ENCODE results near the gene SCAMP2. TPM values are rescaled to one million over a fixed set of nuclear protein-coding genes. Genes with fewer than 3 reads are reported as not detected.

The SCAMP2 gene
- total and polyA plus RNA-seq, 10 of the 15 experiments (the other 5 are each of a cell fraction or from before 2014, with no cell fraction given) = 10.9 to 158 (median 99.6) TPM

GRCh38 chr15:74889883-74890664, 16.9 kb upstream of the SCAMP2 start, which contains the start of gene MPI (continued):
- TF ChIP-seq E4F1 (IDR thresholded peaks at IDR 0.05; ENCODE audit: borderline replicate concordance, partially characterized antibody) = no peak

GRCh38 chr15:74889390-74889882, 16.3 kb upstream of the SCAMP2 start:
- intact Hi-C loops (cut with micrococcal nuclease; ENCODE audit: unreplicated experiment) (no loop called here), in situ Hi-C loops (cut with MboI) (no loop called here)
- DNase-seq (ENCODE audit: low read depth, low spot score) = no peak
- peaks cover 0 to 6% of the 10 kb centered on the region in 2 experiments; a peak in 2 of 4 replicates for H3K36me3 ChIP-seq (ENCODE audit: control insufficient read depth in 2 of 2, insufficient read depth in 2 of 2, low read length in 1 of 2)
- no peak for ATAC-seq
- ChIA-PET RAD21 (ENCODE audit: unreplicated experiment) (interaction anchor here (1.0 to 1.2 kb wide), 3 partner anchors 10 to 118 kb away, joined by 3 to 5 read pairs (median 3); no protein-coding TSS in a partner anchor), SMC1A (ENCODE audit: uncharacterized antibody, unreplicated experiment) (interaction anchor here (0.9 to 1.9 kb wide), 7 partner anchors 10 to 117 kb away, joined by 3 to 7 read pairs (median 5); partner anchors contain the start of gene FAM219B), CTCF (interaction anchor here (1.2 to 4.5 kb wide), 3 partner anchors 12 to 19 kb away, joined by 3 to 37 read pairs (median 8); no protein-coding TSS in a partner anchor), POLR2A (interaction anchor here (0.6 to 1.9 kb wide), 7 partner anchors 10 to 1201 kb away, joined by 3 to 10 read pairs (median 5); partner anchors contain the start of gene SCAMP2)
- H3K9me3 ChIP-seq (replicated peaks; ENCODE audit: control insufficient read depth, insufficient read depth, low read length) = no peaks in the 10 kb centered on the region
- H3K79me2 ChIP-seq (ENCODE audit: control insufficient read depth, insufficient read depth, low read length) = peaks cover 12% of the 10 kb centered on the region
- peak overlapping the region; percentile 85 for H3K4me2 ChIP-seq (ENCODE audit: control insufficient read depth, insufficient read depth)
- H3K27ac ChIP-seq (ENCODE audit: control insufficient read depth, insufficient read depth) = peak overlapping the region; percentile 66; the same call in 1 of the 2 replicates
- no peaks in the 10 kb centered on the region for H3K27me3 ChIP-seq (replicated peaks in 1 of 2; ENCODE audit: control insufficient read depth in 2 of 2, insufficient read depth in 2 of 2, low read length in 1 of 2)
- TF ChIP-seq TBL1XR1 (IDR thresholded peaks at IDR 0.05; ENCODE audit: low read depth, low read length) = no peak
- TF ChIP-seq, protein P1, sequence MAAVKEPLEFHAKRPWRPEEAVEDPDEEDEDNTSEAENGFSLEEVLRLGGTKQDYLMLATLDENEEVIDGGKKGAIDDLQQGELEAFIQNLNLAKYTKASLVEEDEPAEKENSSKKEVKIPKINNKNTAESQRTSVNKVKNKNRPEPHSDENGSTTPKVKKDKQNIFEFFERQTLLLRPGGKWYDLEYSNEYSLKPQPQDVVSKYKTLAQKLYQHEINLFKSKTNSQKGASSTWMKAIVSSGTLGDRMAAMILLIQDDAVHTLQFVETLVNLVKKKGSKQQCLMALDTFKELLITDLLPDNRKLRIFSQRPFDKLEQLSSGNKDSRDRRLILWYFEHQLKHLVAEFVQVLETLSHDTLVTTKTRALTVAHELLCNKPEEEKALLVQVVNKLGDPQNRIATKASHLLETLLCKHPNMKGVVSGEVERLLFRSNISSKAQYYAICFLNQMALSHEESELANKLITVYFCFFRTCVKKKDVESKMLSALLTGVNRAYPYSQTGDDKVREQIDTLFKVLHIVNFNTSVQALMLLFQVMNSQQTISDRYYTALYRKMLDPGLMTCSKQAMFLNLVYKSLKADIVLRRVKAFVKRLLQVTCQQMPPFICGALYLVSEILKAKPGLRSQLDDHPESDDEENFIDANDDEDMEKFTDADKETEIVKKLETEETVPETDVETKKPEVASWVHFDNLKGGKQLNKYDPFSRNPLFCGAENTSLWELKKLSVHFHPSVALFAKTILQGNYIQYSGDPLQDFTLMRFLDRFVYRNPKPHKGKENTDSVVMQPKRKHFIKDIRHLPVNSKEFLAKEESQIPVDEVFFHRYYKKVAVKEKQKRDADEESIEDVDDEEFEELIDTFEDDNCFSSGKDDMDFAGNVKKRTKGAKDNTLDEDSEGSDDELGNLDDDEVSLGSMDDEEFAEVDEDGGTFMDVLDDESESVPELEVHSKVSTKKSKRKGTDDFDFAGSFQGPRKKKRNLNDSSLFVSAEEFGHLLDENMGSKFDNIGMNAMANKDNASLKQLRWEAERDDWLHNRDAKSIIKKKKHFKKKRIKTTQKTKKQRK (IDR thresholded peaks at IDR 0.05; ENCODE audit: low read depth, low read length) = no peak
- TF ChIP-seq MLLT1 (IDR thresholded peaks at IDR 0.05) = peak; percentile 45; the same call in 1 of the 2 replicates
- H2AFZ ChIP-seq (ENCODE audit: control insufficient read depth, low read depth, low read length) = peak overlapping the region; percentile 96
- peak overlapping the region; percentile 84; the same call in 1 of the 2 replicates for H3K9ac ChIP-seq (ENCODE audit: control insufficient read depth, insufficient read depth, low read length)
- peak overlapping the region; percentile 83; the same call in 1 of the 2 replicates for H3K4me3 ChIP-seq
- no peaks in the 10 kb centered on the region for H4K20me1 ChIP-seq (ENCODE audit: control insufficient read depth, insufficient read depth)
- 26% methylated on average over 8 of the region's 8 CpGs for WGBS (ENCODE audit: insufficient coverage, insufficient replicate concordance, low lambda C conversion rate, missing lambda C conversion rate)
- no TSS peak for BruUV-seq (replicated peaks)
- peaks cover 28% of the 10 kb centered on the region for H3K4me1 ChIP-seq (ENCODE audit: control insufficient read depth, insufficient read depth, low read length)
- no peak for FAIRE-seq
